Left ventricle myocardium inferior (tissue), 1 donor: Measurements from ENCODE around the gene RUVBL1. TPM values are rescaled to one million over a fixed set of nuclear protein-coding genes. Genes with fewer than 3 reads are reported as not detected.

Experiments used
- DNase-seq: peaks from one replicate; pipeline ENCODE4 v3.0.0-alpha.2; 2020
- H3K27ac ChIP-seq: fragments of 200-600 bp; replicated peaks from 2 replicates; pipeline ENCODE4 v1.8.0; 2021
- H3K27me3 ChIP-seq: fragments of 200-600 bp; 2 replicates; pipeline ENCODE4 v1.8.0; 2021; ENCODE audit warnings: low read depth
- H3K36me3 ChIP-seq: fragments of 200-600 bp; 2 replicates; pipeline ENCODE4 v1.8.0; 2021
- H3K4me1 ChIP-seq: fragments of 200-600 bp; 2 replicates; pipeline ENCODE4 v1.8.0; 2021
- H3K4me3 ChIP-seq: fragments of 200-600 bp; 2 replicates; pipeline ENCODE4 v1.8.0; 2021; ENCODE audit warnings: mild to moderate bottlenecking, moderate library complexity
- H3K9me3 ChIP-seq: fragments of 200-600 bp; replicated peaks from 2 replicates; pipeline ENCODE4 v1.8.0; 2021
- intact Hi-C: fragments of 100-400 bp; cut with micrococcal nuclease; formaldehyde crosslinking; loops from one replicate; pipeline ENCODE4 v1.11.0; 2022
- long read RNA-seq: library from polyadenylated mRNA; unstranded; transcript quantifications from one replicate; pipeline ENCODE4 v2.0.0, GENCODE V29; 2021
- total RNA-seq: library from RNA; stranded (reverse); fragmentation: NEBNext Ultra II Directional; extraction: Animal tissue kit (Norgen Biotek cat#: 25700); gene quantifications from one replicate; pipeline ENCODE4 v1.2.1, GENCODE V29; 2021
- TF ChIP-seq, protein P1 (sequence below): fragments of 200-600 bp; IDR thresholded peaks from 2 replicates; pipeline ENCODE4 v1.8.0; 2021; ENCODE audit warnings: antibody characterized with exemption, mild to moderate bottlenecking, borderline replicate concordance
- donor health status: DM: no; HTN: yes; CAD: no; lungs with severe emphysema.

RUVBL1 gene
- total RNA-seq = 25.3 TPM
- long read RNA-seq, transcript RUVBL1-201 (11 exons, 1,761 nt) = major isoform, 30 of 44 reads
- long read RNA-seq, partial matches to known transcripts = 0 of 44 reads
- long read RNA-seq, other reads (novel, unspliced or antisense) = 14 of 44 reads

DNA sequence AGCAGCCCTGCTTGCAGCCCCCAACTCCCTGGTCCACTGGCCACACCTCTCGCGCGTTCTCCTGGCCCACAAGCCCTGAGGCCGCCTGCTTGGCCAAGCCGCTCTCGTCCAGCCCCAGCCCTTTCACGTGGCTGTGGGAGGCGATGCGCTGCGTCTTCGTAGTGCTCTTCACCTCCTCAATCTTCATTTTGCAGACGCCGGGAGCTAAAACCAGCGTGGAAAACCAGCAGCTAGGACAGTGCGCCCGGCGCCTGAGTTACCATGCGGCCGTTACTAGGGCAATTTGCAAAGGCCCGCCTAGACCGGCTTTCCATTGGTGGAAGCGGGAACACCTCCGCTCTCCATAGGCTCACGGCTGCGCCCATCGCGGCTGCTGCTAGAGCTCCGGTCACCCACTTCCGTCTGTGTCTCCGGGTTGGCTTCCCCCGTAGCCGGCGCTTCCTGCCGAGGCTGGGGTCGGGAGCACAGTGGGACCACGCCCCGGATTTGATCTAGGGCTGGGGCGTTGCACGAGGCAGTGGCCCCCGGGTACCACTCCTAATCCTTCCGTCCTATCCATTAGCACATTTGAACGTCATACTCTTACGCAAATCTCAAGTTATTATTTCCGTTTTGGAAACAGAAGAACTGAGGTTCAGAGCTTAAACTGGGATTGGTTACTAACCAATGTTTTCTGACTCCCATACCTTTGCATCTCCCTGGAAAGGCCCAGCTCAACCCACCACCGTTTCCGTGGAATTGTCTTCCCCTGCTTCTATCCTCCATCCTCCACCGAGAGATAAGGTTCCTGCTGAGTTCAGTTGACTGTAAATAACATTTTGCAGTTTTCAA lies at the start of gene RUVBL1:
Gene RUVBL1, minus strand, starts transcription at position 275 of the 831 bp plus-strand sequence. Its CDS starts 88 bp downstream, at position 187.
- peak within 1 kb of the TSS; percentile 83 for H3K4me3 ChIP-seq
- intact Hi-C loops = no loop called here
- peaks cover 24% of the 10 kb centered on the region for H3K4me1 ChIP-seq
- no peaks in the 10 kb centered on the region for H3K27me3 ChIP-seq
- peak; percentile 98 for DNase-seq
- H3K9me3 ChIP-seq = no peaks in the 10 kb centered on the region
- H3K36me3 ChIP-seq = no peaks in the 10 kb centered on the region
- H3K27ac ChIP-seq = peak within 1 kb of the TSS; percentile 88
- TF ChIP-seq, protein P1, sequence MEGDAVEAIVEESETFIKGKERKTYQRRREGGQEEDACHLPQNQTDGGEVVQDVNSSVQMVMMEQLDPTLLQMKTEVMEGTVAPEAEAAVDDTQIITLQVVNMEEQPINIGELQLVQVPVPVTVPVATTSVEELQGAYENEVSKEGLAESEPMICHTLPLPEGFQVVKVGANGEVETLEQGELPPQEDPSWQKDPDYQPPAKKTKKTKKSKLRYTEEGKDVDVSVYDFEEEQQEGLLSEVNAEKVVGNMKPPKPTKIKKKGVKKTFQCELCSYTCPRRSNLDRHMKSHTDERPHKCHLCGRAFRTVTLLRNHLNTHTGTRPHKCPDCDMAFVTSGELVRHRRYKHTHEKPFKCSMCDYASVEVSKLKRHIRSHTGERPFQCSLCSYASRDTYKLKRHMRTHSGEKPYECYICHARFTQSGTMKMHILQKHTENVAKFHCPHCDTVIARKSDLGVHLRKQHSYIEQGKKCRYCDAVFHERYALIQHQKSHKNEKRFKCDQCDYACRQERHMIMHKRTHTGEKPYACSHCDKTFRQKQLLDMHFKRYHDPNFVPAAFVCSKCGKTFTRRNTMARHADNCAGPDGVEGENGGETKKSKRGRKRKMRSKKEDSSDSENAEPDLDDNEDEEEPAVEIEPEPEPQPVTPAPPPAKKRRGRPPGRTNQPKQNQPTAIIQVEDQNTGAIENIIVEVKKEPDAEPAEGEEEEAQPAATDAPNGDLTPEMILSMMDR = no peak

DNA sequence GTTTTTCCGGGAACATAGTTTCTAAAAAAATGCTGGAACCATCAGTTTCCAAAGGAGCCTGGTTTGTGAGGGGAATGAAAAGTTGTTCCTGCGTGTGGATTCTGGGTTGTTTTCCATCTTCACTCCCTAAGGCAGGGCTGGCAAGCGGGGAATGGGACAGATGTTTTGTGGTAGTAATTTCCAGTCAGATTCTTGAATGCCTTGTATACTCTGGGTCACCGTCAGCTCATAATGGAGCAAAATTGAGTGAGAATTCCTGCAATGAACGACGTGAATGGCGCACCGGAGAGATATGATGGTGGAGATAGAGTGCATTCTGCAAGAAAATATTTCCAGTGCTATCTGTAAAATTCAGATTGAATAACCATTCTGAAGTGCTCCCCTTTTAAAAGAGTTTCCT lies 49.6 kb upstream of the RUVBL1 start:
- no peak for DNase-seq
- intact Hi-C loops = loop anchor here (10.0 kb wide), 2 partner anchors 142 to 322 kb away; partner anchors contain the start of gene GATA2
- Histone ChIP-seq H3K4me3 (no peak overlapping the region), H3K27me3 (no peaks in the 10 kb centered on the region), H3K9me3 (no peaks in the 10 kb centered on the region), H3K27ac (peak overlapping the region; percentile 62), H3K4me1 (peaks cover 77% of the 10 kb centered on the region), H3K36me3 (no peaks in the 10 kb centered on the region)
- TF ChIP-seq, protein P1 = no peak

GRCh38 chr3:128170866-128171516 lies 47.4 kb upstream of the RUVBL1 start:
- no peaks in the 10 kb centered on the region for H3K36me3 ChIP-seq

GRCh38 chr3:128168836-128169235 lies 45.2 kb upstream of the RUVBL1 start:
- no peaks in the 10 kb centered on the region for H3K36me3 ChIP-seq
- no peaks in the 10 kb centered on the region for H3K9me3 ChIP-seq
- no peaks in the 10 kb centered on the region for H3K27me3 ChIP-seq
- H3K4me3 ChIP-seq = no peak overlapping the region
- peaks cover 51% of the 10 kb centered on the region for H3K4me1 ChIP-seq
- TF ChIP-seq, protein P1 = no peak
- peak overlapping the region; percentile 57 for H3K27ac ChIP-seq
- no peak for DNase-seq
- intact Hi-C loops = no loop called here

More at GRCh38 chr3:128170866-128171516, 47.4 kb upstream of the RUVBL1 start:
- no peaks in the 10 kb centered on the region for H3K27me3 ChIP-seq
- DNase-seq = no peak
- no peaks in the 10 kb centered on the region for H3K9me3 ChIP-seq
- intact Hi-C loops = loop anchor here (10.0 kb wide), 2 partner anchors 144 to 324 kb away; partner anchors contain the start of gene GATA2
- no peak overlapping the region for H3K27ac ChIP-seq
- TF ChIP-seq, protein P1 = peak; percentile 81
- peaks cover 69% of the 10 kb centered on the region for H3K4me1 ChIP-seq
- no peak overlapping the region for H3K4me3 ChIP-seq

DNA sequence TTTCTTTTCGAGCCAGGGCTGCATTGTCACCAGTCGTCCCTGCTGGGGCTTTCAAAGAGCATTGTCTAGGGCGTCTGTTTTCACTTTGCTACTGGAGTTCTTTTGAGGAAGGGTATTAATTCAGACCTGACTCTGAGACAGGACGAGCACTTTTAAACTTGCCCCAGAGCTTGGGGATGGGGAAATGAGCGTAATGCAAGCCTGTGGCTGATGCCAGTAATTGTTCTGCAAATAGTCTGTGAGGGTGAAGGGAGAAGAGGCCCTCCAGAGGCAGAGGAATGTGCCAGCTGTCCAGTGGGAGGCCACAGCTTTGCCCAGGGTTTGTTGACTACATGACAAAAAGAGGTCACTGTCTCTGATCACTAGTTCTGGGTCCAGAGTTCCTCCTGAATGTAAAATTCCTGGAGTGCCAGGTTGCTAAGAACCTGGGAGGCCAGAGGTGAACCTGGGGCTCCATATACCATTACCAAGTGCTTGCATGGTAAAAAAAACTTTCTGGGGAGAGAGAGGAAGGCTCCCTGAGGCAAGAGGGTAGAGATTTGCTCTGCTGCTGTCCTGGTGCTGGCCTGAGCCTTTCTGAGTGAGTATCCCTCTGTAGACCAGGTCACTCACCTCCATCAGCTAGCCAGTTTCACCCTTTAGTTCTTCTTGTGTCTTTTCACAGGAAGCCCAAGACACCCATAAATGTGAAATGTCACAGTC lies 44.5 kb upstream of the RUVBL1 start:
- TF ChIP-seq, protein P1 = no peak
- H3K4me1 ChIP-seq = peaks cover 44% of the 10 kb centered on the region
- H3K27ac ChIP-seq = peak overlapping the region; percentile 57
- H3K9me3 ChIP-seq = no peaks in the 10 kb centered on the region
- DNase-seq = no peak
- H3K27me3 ChIP-seq = no peaks in the 10 kb centered on the region
- intact Hi-C loops = no loop called here
- no peaks in the 10 kb centered on the region for H3K36me3 ChIP-seq
- no peak overlapping the region for H3K4me3 ChIP-seq
